Neural cell (in vitro differentiated cells): ENCODE results near the gene GRHL1. TPM values are rescaled to one million over a fixed set of nuclear protein-coding genes. Genes with fewer than 3 reads are reported as not detected.
A peak's percentile ranks its signal among the peaks of the same experiment; 100 is the strongest.

Experiments used
- H2AFZ ChIP-seq: fragments of 200-600, 300-800 bp; sonication (generic), shearing (Covaris generic); 2 replicates; pipeline ENCODE4 v1.6.0; 2014; ENCODE audit warnings: low read depth, mild to moderate bottlenecking, antibody characterized with exemption, low read length, moderate library complexity
- H3F3A ChIP-seq: fragments of 200-600 bp; shearing (Covaris generic); 2 replicates; pipeline ENCODE4 v1.6.1; 2016; ENCODE audit warnings: mild to moderate bottlenecking, moderate library complexity, mixed read lengths, antibody characterized with exemption, low read length; ENCODE audit not compliant: insufficient read depth, poor library complexity, severe bottlenecking
- H3K27ac ChIP-seq: fragments of 200-600, 300-800 bp; sonication (generic), shearing (Covaris generic); 2 replicates; pipeline ENCODE4 v1.5.1; 2014; ENCODE audit warnings: mild to moderate bottlenecking, low read length, moderate library complexity
- H3K27me3 ChIP-seq: fragments of 300-800, 200-600 bp; sonication (generic), shearing (Covaris generic); 2 replicates; pipeline ENCODE4 v1.6.0; 2014; ENCODE audit warnings: mild to moderate bottlenecking, low read depth, low read length, moderate library complexity; ENCODE audit not compliant: insufficient read depth
- H3K36me3 ChIP-seq: fragments of 300-800, 200-600 bp; sonication (generic), shearing (Covaris generic); 2 replicates; pipeline ENCODE4 v1.5.1; 2014; ENCODE audit warnings: mild to moderate bottlenecking, antibody characterized with exemption, low read length, moderate library complexity; ENCODE audit not compliant: insufficient read depth
- H3K4me2 ChIP-seq: fragments of 300-800, 200-600 bp; sonication (generic), shearing (Covaris generic); 2 replicates; pipeline ENCODE4 v1.6.0; 2014; ENCODE audit warnings: mild to moderate bottlenecking, low read length
- H3K4me3 ChIP-seq: fragments of 300-800, 200-600 bp; sonication (generic), shearing (Covaris generic); 2 replicates; pipeline ENCODE4 v1.5.1; 2014; ENCODE audit warnings: mild to moderate bottlenecking, low read length, moderate library complexity
- H3K79me2 ChIP-seq: fragments of 200-600 bp; shearing (Covaris generic); replicated peaks from 2 replicates; pipeline ENCODE4 v1.6.0; 2014; ENCODE audit warnings: mild to moderate bottlenecking, low read length, moderate library complexity; ENCODE audit not compliant: insufficient read depth
- H3K9ac ChIP-seq: fragments of 300-800, 200-600 bp; sonication (generic), shearing (Covaris generic); 2 replicates; pipeline ENCODE4 v1.6.1; 2016; ENCODE audit warnings: mild to moderate bottlenecking, low read length, mixed read lengths
- H3K9me2 ChIP-seq: fragments of 200-600 bp; shearing (Covaris generic); 2 replicates; pipeline ENCODE4 v1.6.1; 2016; ENCODE audit warnings: mild to moderate bottlenecking, low read length, mixed read lengths; ENCODE audit not compliant: insufficient read depth
- H3K9me3 ChIP-seq: fragments of 200-600, 300-800 bp; sonication (generic), shearing (Covaris generic); 2 replicates; pipeline ENCODE4 v1.6.1; 2016; ENCODE audit warnings: mild to moderate bottlenecking, mixed run types, low read length, moderate library complexity, mixed read lengths
- H4K20me1 ChIP-seq: fragments of 200-600 bp; shearing (Covaris generic); 2 replicates; pipeline ENCODE4 v1.6.1; 2016; ENCODE audit warnings: mild to moderate bottlenecking, mixed run types; ENCODE audit not compliant: insufficient read depth
- EP300 ChIP-seq: fragments of 450-650 bp; conservative IDR thresholded peaks from 2 replicates; pipeline ENCODE4 v1.6.1; 2014; ENCODE audit warnings: antibody characterized with exemption, mild to moderate bottlenecking, moderate library complexity; ENCODE audit not compliant: poor library complexity, severe bottlenecking
- EZH2 ChIP-seq: fragments of 200-600, 300-800 bp; shearing (Covaris generic), sonication (generic); IDR thresholded peaks from 2 replicates; pipeline ENCODE4 v1.6.1; 2014; ENCODE audit warnings: antibody characterized with exemption, low read length, borderline replicate concordance, mild to moderate bottlenecking; ENCODE audit not compliant: insufficient read depth, poor library complexity, severe bottlenecking
- MXI1 ChIP-seq: fragments of 450-650 bp; conservative IDR thresholded peaks from 2 replicates; pipeline ENCODE4 v1.6.1; 2014; ENCODE audit warnings: antibody characterized with exemption, mild to moderate bottlenecking; ENCODE audit not compliant: poor library complexity, severe bottlenecking
- POLR2AphosphoS5 ChIP-seq: IDR thresholded peaks from 2 replicates; pipeline ENCODE4 v1.6.1; 2012
- RAD21 ChIP-seq: fragments of 450-650 bp; conservative IDR thresholded peaks from 2 replicates; pipeline ENCODE4 v1.6.1; 2014; ENCODE audit warnings: antibody characterized with exemption, mild to moderate bottlenecking, moderate library complexity
- REST ChIP-seq: IDR thresholded peaks from 2 replicates; pipeline ENCODE4 v1.6.1; 2012; ENCODE audit warnings: borderline replicate concordance
- SMC3 ChIP-seq: fragments of 450-650 bp; conservative IDR thresholded peaks from 2 replicates; pipeline ENCODE4 v1.6.1; 2014; ENCODE audit warnings: antibody characterized with exemption, mild to moderate bottlenecking, moderate library complexity; ENCODE audit not compliant: poor library complexity
- TAF1 ChIP-seq: IDR thresholded peaks from 2 replicates; pipeline ENCODE4 v1.6.1; 2012; ENCODE audit warnings: low read depth
- polyA plus RNA-seq: library from polyadenylated mRNA; depleted of rRNA; stranded (reverse); fragments of >200 nt; gene quantifications from 2 replicates; pipeline ENCODE4 v1.2.3, GENCODE V29; 2014
- TF ChIP-seq, protein P1 (sequence below): fragments of 450-650 bp; IDR thresholded peaks from 2 replicates; pipeline ENCODE4 v1.5.1; 2014; ENCODE audit warnings: antibody characterized with exemption, mild to moderate bottlenecking, moderate library complexity; ENCODE audit not compliant: poor library complexity, severe bottlenecking

GRHL1 gene
- polyA plus RNA-seq, 1 donor from 2014 or later = 26.3 TPM

DNA sequence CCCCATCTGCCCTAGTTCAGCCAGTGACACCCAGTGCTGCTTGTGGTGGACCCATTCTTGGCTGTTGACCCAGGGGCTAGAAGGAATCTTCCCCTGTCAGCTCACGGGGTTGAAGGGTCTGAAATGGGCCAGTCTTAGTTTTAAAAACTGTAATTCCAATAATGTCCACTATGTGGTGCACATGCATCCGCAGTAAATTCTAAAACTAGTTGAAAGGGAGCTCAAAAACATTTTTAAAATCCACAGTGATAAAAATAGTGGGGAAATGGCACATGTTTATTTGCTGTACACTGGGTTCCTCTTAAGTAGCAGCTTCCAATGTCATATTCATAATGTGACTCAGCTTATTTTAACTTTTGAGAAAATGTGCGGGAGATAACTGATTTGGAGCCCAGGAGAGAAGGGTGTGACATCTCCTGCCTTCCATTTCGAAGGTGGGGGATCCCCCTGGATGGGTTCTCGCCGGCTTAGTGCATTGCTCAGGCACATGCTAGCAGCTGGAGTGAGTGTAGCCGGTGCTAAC lies 32.8 kb downstream of the GRHL1 start:
- Histone ChIP-seq H3F3A (no peaks in the 10 kb centered on the region), H3K9me2 (no peaks in the 10 kb centered on the region), H2AFZ (no peak overlapping the region), H3K27me3 (no peaks in the 10 kb centered on the region), H3K9ac (no peak overlapping the region), H4K20me1 (no peaks in the 10 kb centered on the region), H3K27ac (no peak overlapping the region), H3K4me2 (no peak overlapping the region), H3K9me3 (no peaks in the 10 kb centered on the region), H3K79me2 (no peaks in the 10 kb centered on the region), H3K4me3 (no peak overlapping the region), H3K36me3 (no peaks in the 10 kb centered on the region)
- TF ChIP-seq, protein P1, sequence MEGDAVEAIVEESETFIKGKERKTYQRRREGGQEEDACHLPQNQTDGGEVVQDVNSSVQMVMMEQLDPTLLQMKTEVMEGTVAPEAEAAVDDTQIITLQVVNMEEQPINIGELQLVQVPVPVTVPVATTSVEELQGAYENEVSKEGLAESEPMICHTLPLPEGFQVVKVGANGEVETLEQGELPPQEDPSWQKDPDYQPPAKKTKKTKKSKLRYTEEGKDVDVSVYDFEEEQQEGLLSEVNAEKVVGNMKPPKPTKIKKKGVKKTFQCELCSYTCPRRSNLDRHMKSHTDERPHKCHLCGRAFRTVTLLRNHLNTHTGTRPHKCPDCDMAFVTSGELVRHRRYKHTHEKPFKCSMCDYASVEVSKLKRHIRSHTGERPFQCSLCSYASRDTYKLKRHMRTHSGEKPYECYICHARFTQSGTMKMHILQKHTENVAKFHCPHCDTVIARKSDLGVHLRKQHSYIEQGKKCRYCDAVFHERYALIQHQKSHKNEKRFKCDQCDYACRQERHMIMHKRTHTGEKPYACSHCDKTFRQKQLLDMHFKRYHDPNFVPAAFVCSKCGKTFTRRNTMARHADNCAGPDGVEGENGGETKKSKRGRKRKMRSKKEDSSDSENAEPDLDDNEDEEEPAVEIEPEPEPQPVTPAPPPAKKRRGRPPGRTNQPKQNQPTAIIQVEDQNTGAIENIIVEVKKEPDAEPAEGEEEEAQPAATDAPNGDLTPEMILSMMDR = peak; percentile 69
- no peak for TF ChIP-seq TAF1
- TF ChIP-seq SMC3 = peak; percentile 78
- TF ChIP-seq RAD21 = peak; percentile 68
- no peak for TF ChIP-seq MXI1

GRCh38 chr2:9984871-9985480 lies 33.5 kb downstream of the GRHL1 start:
- Histone ChIP-seq H4K20me1 (no peaks in the 10 kb centered on the region), H3K27ac (no peak overlapping the region), H3K36me3 (no peaks in the 10 kb centered on the region), H3K27me3 (no peaks in the 10 kb centered on the region), H3K9me3 (no peaks in the 10 kb centered on the region), H3K9ac (no peak overlapping the region), H3K4me3 (no peak overlapping the region), H3F3A (no peaks in the 10 kb centered on the region), H3K79me2 (no peaks in the 10 kb centered on the region), H3K9me2 (no peaks in the 10 kb centered on the region), H3K4me2 (no peak overlapping the region), H2AFZ (no peak overlapping the region)
- no peak for TF ChIP-seq RAD21
- TF ChIP-seq, protein P1 = no peak
- TF ChIP-seq SMC3 = no peak
- no peak for TF ChIP-seq EZH2
- TF ChIP-seq TAF1 = no peak
- TF ChIP-seq MXI1 = no peak
- no peak for TF ChIP-seq REST
- no peak for TF ChIP-seq POLR2AphosphoS5
- no peak for TF ChIP-seq EP300
